OCI-LY3 (cell line): ENCODE measurements around the gene PTGS1.
A peak's percentile ranks its signal among the peaks of the same experiment; 100 is the strongest.

Experiments used
- H2AFZ ChIP-seq: fragments of 200-600, 300-600 bp; shearing (Covaris generic); 2 replicates; pipeline ENCODE4 v1.6.0; 2014; ENCODE audit warnings: antibody characterized with exemption, low read depth, low read length
- H3K27ac ChIP-seq: fragments of 200-600, 300-600 bp; sonication (generic); 2 replicates; pipeline ENCODE4 v1.5.1; 2014; ENCODE audit warnings: mild to moderate bottlenecking, low read length, moderate library complexity, mixed read lengths
- H3K27me3 ChIP-seq: fragments of 200-600, 300-600 bp; sonication (generic); 2 replicates; pipeline ENCODE4 v1.6.1; 2014; ENCODE audit warnings: low read depth, low read length, mixed read lengths
- H3K36me3 ChIP-seq: fragments of 200-600, 300-600 bp; sonication (generic); replicated peaks from 2 replicates; pipeline ENCODE3; 2014; ENCODE audit warnings: low read depth, low read length, mixed read lengths
- H3K4me1 ChIP-seq: fragments of 300-600, 200-600 bp; sonication (generic); 2 replicates; pipeline ENCODE4 v1.6.1; 2014; ENCODE audit warnings: low read length, mixed read lengths
- H3K4me2 ChIP-seq: fragments of 200-600, 300-600 bp; sonication (generic); 2 replicates; pipeline ENCODE4 v1.6.1; 2014; ENCODE audit warnings: low read length, mixed read lengths
- H3K4me3 ChIP-seq: fragments of 300-600, 200-600 bp; sonication (generic); 2 replicates; pipeline ENCODE4 v1.5.1; 2014; ENCODE audit warnings: antibody characterized with exemption, mild to moderate bottlenecking, low read length, moderate library complexity
- H3K79me2 ChIP-seq: fragments of 300-600, 200-600 bp; shearing (Covaris generic); 2 replicates; pipeline ENCODE4 v1.6.1; 2014; ENCODE audit warnings: mild to moderate bottlenecking, low read length, mixed read lengths
- H3K9ac ChIP-seq: fragments of 300-600, 200-600 bp; shearing (Covaris generic); 2 replicates; pipeline ENCODE4 v1.6.0; 2014; ENCODE audit warnings: mild to moderate bottlenecking, low read length, moderate library complexity
- H3K9me3 ChIP-seq: fragments of 200-600, 300-600 bp; shearing (Covaris generic); 2 replicates; pipeline ENCODE4 v1.6.1; 2014; ENCODE audit warnings: low read length, mixed read lengths; ENCODE audit not compliant: insufficient read depth
- H4K20me1 ChIP-seq: fragments of 200-600, 300-600 bp; sonication (generic); 2 replicates; pipeline ENCODE4 v1.6.1; 2016; ENCODE audit warnings: low read length, mixed read lengths; ENCODE audit not compliant: insufficient read depth
- EZH2phosphoT487 ChIP-seq: fragments of 200-600 bp; shearing (Covaris generic); IDR thresholded peaks from 2 replicates; pipeline ENCODE4 v1.6.1; 2018; ENCODE audit warnings: antibody characterized with exemption, mixed run types, low read depth
- TF ChIP-seq, protein P1 (sequence below): fragments of 200-600, 300-600 bp; sonication (generic); IDR thresholded peaks from 2 replicates; pipeline ENCODE4 v1.5.1; 2014; ENCODE audit warnings: antibody characterized with exemption, low read length, low read depth

PTGS1 gene

DNA sequence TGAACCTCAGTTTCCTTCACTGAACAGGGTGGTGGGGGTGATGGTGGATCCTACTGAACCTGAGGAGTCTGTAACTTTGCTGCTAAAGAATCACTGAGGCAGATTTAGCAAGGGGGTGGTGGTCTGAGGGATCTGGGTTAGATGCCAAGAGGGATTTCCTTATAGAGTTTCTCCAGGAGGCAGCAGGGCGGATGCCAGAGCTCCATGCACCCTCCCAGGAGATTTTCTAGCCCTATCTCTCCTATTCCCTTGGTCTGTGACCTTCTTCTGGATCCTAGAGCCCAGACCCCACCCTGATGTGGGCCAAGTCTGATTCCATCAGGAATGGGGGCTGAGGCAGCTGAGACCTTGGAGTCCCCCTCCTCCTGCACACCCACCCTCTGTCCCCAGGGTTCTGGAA lies 6.0 kb downstream of the PTGS1 start:
- peaks cover 12% of the 10 kb centered on the region; the same call in 1 of the 2 replicates for H4K20me1 ChIP-seq
- H3K27me3 ChIP-seq, result no peaks in the 10 kb centered on the region
- H3K9me3 ChIP-seq, result no peaks in the 10 kb centered on the region
- TF ChIP-seq EZH2phosphoT487, result no peak
- TF ChIP-seq, protein P1, sequence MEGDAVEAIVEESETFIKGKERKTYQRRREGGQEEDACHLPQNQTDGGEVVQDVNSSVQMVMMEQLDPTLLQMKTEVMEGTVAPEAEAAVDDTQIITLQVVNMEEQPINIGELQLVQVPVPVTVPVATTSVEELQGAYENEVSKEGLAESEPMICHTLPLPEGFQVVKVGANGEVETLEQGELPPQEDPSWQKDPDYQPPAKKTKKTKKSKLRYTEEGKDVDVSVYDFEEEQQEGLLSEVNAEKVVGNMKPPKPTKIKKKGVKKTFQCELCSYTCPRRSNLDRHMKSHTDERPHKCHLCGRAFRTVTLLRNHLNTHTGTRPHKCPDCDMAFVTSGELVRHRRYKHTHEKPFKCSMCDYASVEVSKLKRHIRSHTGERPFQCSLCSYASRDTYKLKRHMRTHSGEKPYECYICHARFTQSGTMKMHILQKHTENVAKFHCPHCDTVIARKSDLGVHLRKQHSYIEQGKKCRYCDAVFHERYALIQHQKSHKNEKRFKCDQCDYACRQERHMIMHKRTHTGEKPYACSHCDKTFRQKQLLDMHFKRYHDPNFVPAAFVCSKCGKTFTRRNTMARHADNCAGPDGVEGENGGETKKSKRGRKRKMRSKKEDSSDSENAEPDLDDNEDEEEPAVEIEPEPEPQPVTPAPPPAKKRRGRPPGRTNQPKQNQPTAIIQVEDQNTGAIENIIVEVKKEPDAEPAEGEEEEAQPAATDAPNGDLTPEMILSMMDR, result no peak
- H3K9ac ChIP-seq, result no peak overlapping the region
- peaks cover 54% of the 10 kb centered on the region for H3K4me1 ChIP-seq
- H3K36me3 ChIP-seq, result peaks cover 87% of the 10 kb centered on the region
- no peak overlapping the region for H2AFZ ChIP-seq
- H3K79me2 ChIP-seq, result peaks cover 51% of the 10 kb centered on the region
- H3K4me3 ChIP-seq, result no peak overlapping the region
- no peak overlapping the region for H3K27ac ChIP-seq
- no peak overlapping the region for H3K4me2 ChIP-seq

DNA sequence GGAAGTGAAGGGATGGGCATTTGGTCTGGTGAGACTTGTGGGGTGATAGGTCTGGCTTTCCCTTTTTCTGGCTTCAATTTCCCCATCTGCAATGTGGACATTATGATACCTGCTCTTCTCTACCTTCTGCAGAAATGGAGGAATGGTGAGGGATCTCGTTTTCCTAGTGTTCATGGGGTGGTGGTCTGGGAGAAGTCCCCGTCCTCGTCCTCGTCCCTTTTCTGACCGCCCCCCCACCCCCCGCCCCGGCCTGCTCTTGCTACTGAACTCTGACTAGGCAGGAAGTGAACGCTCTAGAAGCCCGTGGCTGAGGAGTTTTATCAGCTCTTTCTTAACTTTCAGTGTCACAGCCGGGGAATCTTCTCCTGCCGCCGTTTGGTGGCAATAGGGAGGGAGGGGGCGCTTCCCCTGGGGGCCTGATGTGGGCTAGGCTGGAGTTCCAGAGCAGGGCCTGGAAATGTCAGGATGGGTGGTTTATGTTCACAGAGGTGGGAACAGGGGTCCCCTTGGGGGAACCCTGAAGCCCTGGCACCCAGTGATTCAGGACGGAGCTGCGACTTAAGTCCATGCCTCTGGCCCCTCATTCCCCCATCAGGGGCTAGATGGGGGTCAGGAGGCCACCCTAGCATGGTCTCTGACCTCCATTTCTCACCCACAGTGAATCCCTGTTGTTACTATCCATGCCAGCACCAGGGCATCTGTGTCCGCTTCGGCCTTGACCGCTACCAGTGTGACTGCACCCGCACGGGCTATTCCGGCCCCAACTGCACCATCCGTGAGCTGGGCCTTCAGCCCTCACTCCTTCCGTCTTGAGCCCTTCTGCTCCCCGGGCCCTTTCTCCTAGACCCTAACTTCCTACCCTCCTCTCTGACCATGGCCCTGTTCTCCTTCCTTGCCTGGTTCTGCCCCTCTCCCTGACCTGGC lies 6.7 kb downstream of the PTGS1 start:
- Histone ChIP-seq H3K79me2 (peaks cover 44% of the 10 kb centered on the region), H3K4me1 (peaks cover 50% of the 10 kb centered on the region), H2AFZ (no peak overlapping the region), H3K9ac (no peak overlapping the region), H3K4me2 (no peak overlapping the region), H3K4me3 (no peak overlapping the region), H3K36me3 (peaks cover 87% of the 10 kb centered on the region), H3K27ac (no peak overlapping the region), H4K20me1 (peaks cover 12% of the 10 kb centered on the region; the same call in 1 of the 2 replicates), H3K27me3 (no peaks in the 10 kb centered on the region), H3K9me3 (no peaks in the 10 kb centered on the region)
- TF ChIP-seq, protein P1, result no peak
- no peak for TF ChIP-seq EZH2phosphoT487

DNA sequence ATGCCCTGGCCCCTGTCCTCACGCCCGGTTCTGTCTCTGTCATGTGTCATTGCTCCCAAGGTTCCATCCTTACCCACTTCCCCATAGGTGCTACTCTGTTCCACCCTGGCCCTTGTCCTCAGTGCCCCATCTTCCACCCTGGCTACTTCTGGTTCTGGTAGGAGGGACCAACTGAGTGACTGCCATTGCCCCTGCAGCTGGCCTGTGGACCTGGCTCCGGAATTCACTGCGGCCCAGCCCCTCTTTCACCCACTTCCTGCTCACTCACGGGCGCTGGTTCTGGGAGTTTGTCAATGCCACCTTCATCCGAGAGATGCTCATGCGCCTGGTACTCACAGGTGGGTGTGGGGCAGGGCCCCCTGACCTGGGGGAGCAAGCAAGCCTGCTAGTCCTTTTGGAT lies 7.4 kb downstream of the PTGS1 start:
- Histone ChIP-seq H3K9ac (no peak overlapping the region), H3K79me2 (peaks cover 36% of the 10 kb centered on the region), H3K9me3 (no peaks in the 10 kb centered on the region), H3K36me3 (peaks cover 84% of the 10 kb centered on the region), H3K27ac (no peak overlapping the region), H3K4me1 (peaks cover 50% of the 10 kb centered on the region), H2AFZ (no peak overlapping the region), H4K20me1 (peaks cover 12% of the 10 kb centered on the region; the same call in 1 of the 2 replicates), H3K27me3 (no peaks in the 10 kb centered on the region), H3K4me3 (no peak overlapping the region), H3K4me2 (no peak overlapping the region)
- TF ChIP-seq EZH2phosphoT487, result no peak
- TF ChIP-seq, protein P1, result no peak

DNA sequence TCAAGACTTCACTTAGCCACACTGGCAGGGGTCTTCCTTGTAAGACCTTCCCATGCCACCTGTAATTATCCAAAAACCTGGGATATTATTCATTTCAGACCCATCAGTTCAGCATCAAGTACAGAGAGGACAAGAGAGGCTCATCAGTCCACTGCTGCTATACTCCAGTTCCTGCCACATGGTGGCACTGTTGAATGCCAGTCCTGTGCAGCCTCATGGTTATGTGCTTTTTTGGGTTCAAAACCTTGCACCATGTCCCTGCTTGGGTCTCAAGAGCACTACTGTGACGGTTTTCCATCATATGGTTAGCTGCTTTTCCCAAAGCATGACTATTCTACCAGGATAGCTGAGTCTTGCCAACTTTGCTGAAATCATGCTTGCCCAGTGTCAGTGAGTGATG lies 8.5 kb downstream of the PTGS1 start:
- Histone ChIP-seq H3K36me3 (peaks cover 87% of the 10 kb centered on the region), H3K27ac (no peak overlapping the region)

More for the DNA sequence above, 8.5 kb downstream of the PTGS1 start:
- peaks cover 27% of the 10 kb centered on the region for H3K79me2 ChIP-seq
- no peak overlapping the region for H3K4me3 ChIP-seq
- H3K4me2 ChIP-seq, result no peak overlapping the region
- H4K20me1 ChIP-seq, result peaks cover 9% of the 10 kb centered on the region; the same call in 1 of the 2 replicates
- H3K27me3 ChIP-seq, result no peaks in the 10 kb centered on the region
- H3K9ac ChIP-seq, result no peak overlapping the region
- peaks cover 50% of the 10 kb centered on the region for H3K4me1 ChIP-seq
- no peak overlapping the region for H2AFZ ChIP-seq
- TF ChIP-seq, protein P1, result peak; percentile 66
- no peak for TF ChIP-seq EZH2phosphoT487
- H3K9me3 ChIP-seq, result no peaks in the 10 kb centered on the region
